ENCODE results near the gene POGLUT3. TPM values are rescaled to one million over a fixed set of nuclear protein-coding genes. Genes with fewer than 3 reads are reported as not detected.
A peak's percentile ranks its signal among the peaks of the same experiment; 100 is the strongest.

The POGLUT3 gene, protein sequence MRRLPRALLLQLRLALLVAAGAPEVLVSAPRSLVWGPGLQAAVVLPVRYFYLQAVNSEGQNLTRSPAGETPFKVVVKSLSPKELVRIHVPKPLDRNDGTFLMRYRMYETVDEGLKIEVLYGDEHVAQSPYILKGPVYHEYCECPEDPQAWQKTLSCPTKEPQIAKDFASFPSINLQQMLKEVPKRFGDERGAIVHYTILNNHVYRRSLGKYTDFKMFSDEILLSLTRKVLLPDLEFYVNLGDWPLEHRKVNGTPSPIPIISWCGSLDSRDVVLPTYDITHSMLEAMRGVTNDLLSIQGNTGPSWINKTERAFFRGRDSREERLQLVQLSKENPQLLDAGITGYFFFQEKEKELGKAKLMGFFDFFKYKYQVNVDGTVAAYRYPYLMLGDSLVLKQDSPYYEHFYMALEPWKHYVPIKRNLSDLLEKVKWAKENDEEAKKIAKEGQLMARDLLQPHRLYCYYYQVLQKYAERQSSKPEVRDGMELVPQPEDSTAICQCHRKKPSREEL
- total RNA-seq: 10 to 100 TPM in 1 of 5 experiments, 1 to 10 TPM in 4; 5.7 to 15.7 (median 9.4) TPM
- 10 to 100 TPM in 1 of 2 donors, 1 to 10 TPM in 1; 10.0 to 10.3 TPM for polyA plus RNA-seq
- 20.7 reads per million, percentile 51 among the genes with 10 or more reads in this experiment for total RNA-seq

DNA sequence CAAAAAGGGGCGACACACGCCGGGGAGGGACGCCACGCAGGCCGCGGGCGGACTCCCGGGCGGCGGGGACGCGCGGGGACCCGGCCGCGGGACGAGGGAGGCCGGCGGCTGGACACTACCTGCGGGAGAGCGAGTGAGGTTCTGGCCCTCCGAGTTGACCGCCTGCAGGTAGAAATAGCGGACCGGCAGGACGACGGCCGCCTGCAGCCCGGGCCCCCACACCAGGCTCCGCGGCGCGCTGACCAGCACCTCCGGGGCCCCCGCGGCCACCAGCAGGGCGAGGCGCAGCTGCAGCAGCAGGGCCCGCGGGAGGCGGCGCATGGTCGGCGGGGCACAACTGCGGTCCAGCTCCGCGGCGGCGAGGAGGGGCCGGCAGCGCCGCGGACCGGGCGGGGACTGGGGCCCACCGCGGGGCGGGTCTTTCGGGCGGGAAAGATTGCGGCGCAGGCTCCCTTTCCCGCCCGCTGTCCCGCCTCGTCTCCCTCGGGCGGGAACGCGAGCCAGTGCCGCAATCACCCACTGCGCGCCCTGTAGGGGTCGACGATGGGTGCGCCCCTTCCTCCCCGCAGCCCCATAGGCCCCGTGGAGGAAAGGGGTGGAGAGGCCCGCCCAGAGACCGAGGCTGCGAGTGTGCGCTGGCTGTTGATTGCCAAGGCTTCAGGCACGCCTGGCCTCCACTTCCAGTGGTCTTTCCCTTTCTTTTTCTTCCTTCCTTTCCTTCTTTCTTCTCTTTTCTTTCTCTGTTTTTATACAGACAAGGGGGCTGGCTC lies at the start of gene POGLUT3:
Gene POGLUT3 (minus strand): TSS at position 339 of the 770 bp plus-strand sequence. CDS start 18 bp downstream, at position 321.
- DNase-seq: peak; percentile 33 to 63 (median 49)
- ChIA-PET CTCF (no interaction called here), POLR2A (interaction anchor here (0.9 kb wide), 2 partner anchors 31 to 374 kb away, joined by 3 read pairs; partner anchors contain the start of gene C11orf65)
- peaks cover 8 to 33% (median 24%) of the 10 kb centered on the region in 7 donors for H3K4me1 Mint-ChIP-seq
- no peaks in the 10 kb centered on the region for H3K36me3 ChIP-seq (ENCODE audit: control insufficient read depth in 2 of 3, insufficient read depth in 3 of 3, low read length in 3 of 3)
- peak within 1 kb of the TSS; percentile 95 to 100 (median 98) for H3K4me3 Mint-ChIP-seq
- no peaks in the 10 kb centered on the region for H3K27me3 ChIP-seq (ENCODE audit: control insufficient read depth in 2 of 2, insufficient read depth in 2 of 2, low read length in 2 of 2)
- H3K27ac Mint-ChIP-seq: peak within 1 kb of the TSS; percentile 95 to 100 (median 99)
- H3K36me3 Mint-ChIP-seq: peaks cover 0 to 14% (median 0%) of the 10 kb centered on the region in 5 donors
- no peaks in the 10 kb centered on the region for H3K27me3 Mint-ChIP-seq
- intact Hi-C loops (cut with micrococcal nuclease): loop anchor here (5.0 to 10.0 kb wide), 5 partner anchors 373 to 1041 kb away; partner anchors contain the start of genes ALKBH8 (in 2 of the 2), ACAT1 (in 1 of the 2), CUL5 (in 1 of the 2) and CWF19L2 (in 1 of the 2)
- peak; percentile 55 for ATAC-seq
- H3K9me3 Mint-ChIP-seq: no peaks in the 10 kb centered on the region
- peak within 1 kb of the TSS; percentile 77 for H3K4me3 ChIP-seq (ENCODE audit: low read length)
- no peaks in the 10 kb centered on the region for H3K9me3 ChIP-seq (ENCODE audit: control insufficient read depth in 2 of 3, low read length in 3 of 3)
- H3K27ac ChIP-seq (ENCODE audit: low read depth, low read length): peak within 1 kb of the TSS; percentile 87
- peaks cover 0 to 3% of the 10 kb centered on the region in 2 donors for H3K4me1 ChIP-seq (ENCODE audit: control insufficient read depth in 2 of 2, insufficient read depth in 2 of 2, low read length in 2 of 2)

DNA sequence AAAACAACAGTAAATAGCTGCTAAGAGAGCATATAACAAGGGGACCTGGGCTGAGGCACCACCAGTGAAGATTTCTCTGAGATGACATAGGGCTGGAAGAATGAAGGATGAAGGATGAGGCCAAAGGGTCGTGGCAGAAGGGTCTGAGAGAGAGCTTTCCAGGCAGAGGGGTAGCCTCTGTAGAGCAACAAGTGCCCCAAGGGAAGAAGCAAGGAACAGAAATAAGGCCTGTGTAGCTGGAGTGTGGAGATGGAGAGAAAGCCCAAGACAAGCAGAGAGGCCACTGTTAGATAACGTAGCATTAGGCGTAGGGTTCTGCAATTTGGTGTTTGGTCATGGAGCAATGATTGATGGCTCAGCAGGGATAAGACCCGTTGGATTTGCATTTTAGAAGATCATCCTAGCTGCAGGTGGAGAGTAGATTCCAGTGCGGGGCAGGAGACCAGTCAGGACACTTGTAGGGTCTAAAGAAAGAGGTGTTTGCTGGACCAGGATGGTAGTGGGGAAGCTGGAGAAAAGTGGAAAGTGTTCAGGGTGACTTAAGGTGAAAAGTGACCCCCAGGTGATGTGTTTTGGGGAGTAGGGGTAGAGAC lies 47.8 kb upstream of the POGLUT3 start:
- Histone ChIP-seq H3K4me1 (ENCODE audit: control insufficient read depth in 2 of 2, insufficient read depth in 2 of 2, low read length in 2 of 2) (no peaks in the 10 kb centered on the region), H3K36me3 (ENCODE audit: control insufficient read depth in 2 of 3, insufficient read depth in 3 of 3, low read length in 3 of 3) (no peaks in the 10 kb centered on the region), H3K9me3 (ENCODE audit: control insufficient read depth in 2 of 3, low read length in 3 of 3) (no peaks in the 10 kb centered on the region), H3K27me3 (ENCODE audit: control insufficient read depth in 2 of 2, insufficient read depth in 2 of 2, low read length in 2 of 2) (no peaks in the 10 kb centered on the region), H3K27ac (ENCODE audit: low read depth, low read length) (no peak overlapping the region), H3K4me3 (ENCODE audit: low read length) (no peak overlapping the region)
- no peak for DNase-seq
- ChIA-PET POLR2A (no interaction called here), CTCF (no interaction called here)
- H3K36me3 Mint-ChIP-seq: peaks cover 0 to 15% (median 2%) of the 10 kb centered on the region in 5 donors
- H3K27ac Mint-ChIP-seq: no peak overlapping the region
- intact Hi-C loops (cut with micrococcal nuclease): no loop called here
- no peak overlapping the region for H3K4me3 Mint-ChIP-seq
- no peaks in the 10 kb centered on the region for H3K9me3 Mint-ChIP-seq
- no peak for ATAC-seq
- H3K27me3 Mint-ChIP-seq: no peaks in the 10 kb centered on the region
- peaks cover 0 to 2% (median 0%) of the 10 kb centered on the region in 7 donors for H3K4me1 Mint-ChIP-seq

DNA sequence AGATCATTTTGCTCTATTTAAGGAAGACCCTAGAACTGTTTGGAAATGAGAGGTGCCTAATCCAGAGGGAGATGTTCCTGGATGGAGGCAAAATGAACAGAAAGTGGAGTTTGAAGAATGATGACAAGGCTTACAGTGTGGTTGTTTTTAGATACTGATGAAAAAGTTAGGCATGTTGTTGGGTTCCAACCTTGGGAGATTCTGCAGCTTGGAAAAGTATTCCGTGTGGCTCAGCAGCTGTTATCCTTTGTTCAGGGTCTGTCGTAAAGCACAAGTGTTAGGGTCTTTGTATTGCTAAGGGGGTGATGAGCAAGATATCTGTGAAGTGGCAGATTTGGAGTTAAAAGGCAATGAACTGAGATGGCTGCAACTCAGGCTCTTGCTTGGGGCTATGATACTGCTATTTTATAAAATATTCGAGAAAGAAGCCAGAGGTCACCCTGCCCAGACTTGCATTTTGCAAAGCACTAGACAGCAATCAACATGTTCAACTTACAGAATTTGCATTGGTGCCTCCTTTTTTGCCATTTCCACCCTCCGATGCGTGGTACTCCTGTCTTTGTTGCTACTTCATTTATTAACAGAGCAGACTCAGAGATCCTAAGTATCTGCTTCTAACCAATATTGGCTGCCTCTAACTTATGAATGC lies 45.3 kb upstream of the POGLUT3 start:
- no peak overlapping the region for H3K27ac ChIP-seq (ENCODE audit: low read depth, low read length)
- ATAC-seq (no peak), DNase-seq (no peak)
- H3K9me3 ChIP-seq (ENCODE audit: control insufficient read depth in 2 of 3, low read length in 3 of 3): no peaks in the 10 kb centered on the region
- peaks cover 0 to 3% (median 0%) of the 10 kb centered on the region in 7 donors for H3K4me1 Mint-ChIP-seq
- ChIA-PET CTCF (no interaction called here), POLR2A (no interaction called here)
- H3K4me3 Mint-ChIP-seq: no peak overlapping the region
- no peaks in the 10 kb centered on the region for H3K4me1 ChIP-seq (ENCODE audit: control insufficient read depth in 2 of 2, insufficient read depth in 2 of 2, low read length in 2 of 2)
- intact Hi-C loops (cut with micrococcal nuclease): no loop called here
- no peaks in the 10 kb centered on the region for H3K36me3 ChIP-seq (ENCODE audit: control insufficient read depth in 2 of 3, insufficient read depth in 3 of 3, low read length in 3 of 3)
- no peaks in the 10 kb centered on the region for H3K27me3 ChIP-seq (ENCODE audit: control insufficient read depth in 2 of 2, insufficient read depth in 2 of 2, low read length in 2 of 2)
- no peaks in the 10 kb centered on the region for H3K9me3 Mint-ChIP-seq
- H3K4me3 ChIP-seq (ENCODE audit: low read length): no peak overlapping the region
- no peaks in the 10 kb centered on the region for H3K27me3 Mint-ChIP-seq
- no peak overlapping the region for H3K27ac Mint-ChIP-seq
- peaks cover 0 to 8% (median 0%) of the 10 kb centered on the region in 5 donors for H3K36me3 Mint-ChIP-seq

DNA sequence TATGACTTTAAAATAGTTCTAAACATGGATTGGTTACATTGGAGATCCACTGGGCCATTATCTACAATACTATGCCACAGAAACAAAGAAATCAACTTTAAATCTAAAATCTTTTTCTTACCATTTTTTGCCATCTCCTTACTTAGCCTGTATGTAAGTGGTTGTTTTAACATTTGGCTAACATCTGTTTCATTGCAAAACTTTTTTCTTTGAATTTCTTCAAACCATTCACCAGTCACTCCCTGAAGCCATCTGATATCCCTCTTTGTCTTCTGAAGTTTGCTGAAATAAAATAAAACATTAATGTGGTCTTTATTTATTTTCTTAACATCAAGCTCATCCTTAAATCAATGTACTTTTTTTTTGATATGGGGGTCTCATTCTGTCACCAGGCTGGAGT lies 43.3 kb upstream of the POGLUT3 start:
- CTCF ChIA-PET: no interaction called here
- H3K27me3 Mint-ChIP-seq: no peaks in the 10 kb centered on the region

DNA sequence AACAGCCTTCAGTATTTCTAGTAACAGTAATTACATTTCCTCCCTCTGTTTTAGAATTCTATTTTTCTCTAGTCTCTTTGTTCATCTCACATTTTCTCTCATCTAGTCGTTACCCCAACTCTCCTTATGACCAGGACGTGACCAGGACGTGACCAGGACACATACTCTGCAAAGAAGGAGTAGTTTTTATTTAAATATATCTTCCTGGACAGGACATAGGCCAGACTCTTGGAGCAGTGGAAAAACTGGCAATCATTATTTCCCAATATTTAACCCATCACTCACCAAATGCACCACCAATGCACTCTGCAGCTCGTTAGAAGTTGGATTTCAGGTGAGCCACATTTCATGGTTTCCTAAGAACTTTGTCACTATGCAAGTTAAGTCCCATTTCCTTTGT lies 40.3 kb upstream of the POGLUT3 start:
- no peak overlapping the region for H3K27ac ChIP-seq (ENCODE audit: low read depth, low read length)
- DNase-seq: no peak
- H3K4me3 ChIP-seq (ENCODE audit: low read length): no peak overlapping the region
- no peaks in the 10 kb centered on the region for H3K4me1 ChIP-seq (ENCODE audit: control insufficient read depth in 2 of 2, insufficient read depth in 2 of 2, low read length in 2 of 2)
- H3K27me3 ChIP-seq (ENCODE audit: control insufficient read depth in 2 of 2, insufficient read depth in 2 of 2, low read length in 2 of 2): no peaks in the 10 kb centered on the region
- intact Hi-C loops (cut with micrococcal nuclease): no loop called here
- Mint-ChIP-seq H3K27ac (peak overlapping the region in 4 of 9 donors; percentile 2 to 18 (median 10)), H3K9me3 (no peaks in the 10 kb centered on the region), H3K27me3 (no peaks in the 10 kb centered on the region), H3K4me3 (peak overlapping the region in 5 of 10 donors; percentile 3 to 71 (median 53)), H3K4me1 (peaks cover 0 to 11% (median 0%) of the 10 kb centered on the region in 7 donors), H3K36me3 (peaks cover 0 to 23% (median 7%) of the 10 kb centered on the region in 5 donors)
- H3K9me3 ChIP-seq (ENCODE audit: control insufficient read depth in 2 of 3, low read length in 3 of 3): no peaks in the 10 kb centered on the region
- POLR2A ChIA-PET: no interaction called here
- H3K36me3 ChIP-seq (ENCODE audit: control insufficient read depth in 2 of 3, insufficient read depth in 3 of 3, low read length in 3 of 3): no peaks in the 10 kb centered on the region
- CTCF ChIA-PET: no interaction called here
- no peak for ATAC-seq

More for the DNA sequence above, 43.3 kb upstream of the POGLUT3 start:
- H3K4me1 ChIP-seq (ENCODE audit: control insufficient read depth in 2 of 2, insufficient read depth in 2 of 2, low read length in 2 of 2): no peaks in the 10 kb centered on the region
- no peaks in the 10 kb centered on the region for H3K9me3 Mint-ChIP-seq
- H3K27me3 ChIP-seq (ENCODE audit: control insufficient read depth in 2 of 2, insufficient read depth in 2 of 2, low read length in 2 of 2): no peaks in the 10 kb centered on the region
- no peak overlapping the region for H3K27ac ChIP-seq (ENCODE audit: low read depth, low read length)
- peaks cover 0 to 10% (median 0%) of the 10 kb centered on the region in 5 donors for H3K36me3 Mint-ChIP-seq
- intact Hi-C loops (cut with micrococcal nuclease): no loop called here
- DNase-seq (no peak), ATAC-seq (no peak)
- H3K4me1 Mint-ChIP-seq: peaks cover 0 to 11% (median 0%) of the 10 kb centered on the region in 7 donors
- H3K36me3 ChIP-seq (ENCODE audit: control insufficient read depth in 2 of 3, insufficient read depth in 3 of 3, low read length in 3 of 3): no peaks in the 10 kb centered on the region
- H3K4me3 ChIP-seq (ENCODE audit: low read length): no peak overlapping the region
- POLR2A ChIA-PET: no interaction called here
- H3K9me3 ChIP-seq (ENCODE audit: control insufficient read depth in 2 of 3, low read length in 3 of 3): no peaks in the 10 kb centered on the region
- no peak overlapping the region for H3K4me3 Mint-ChIP-seq
- no peak overlapping the region for H3K27ac Mint-ChIP-seq

DNA sequence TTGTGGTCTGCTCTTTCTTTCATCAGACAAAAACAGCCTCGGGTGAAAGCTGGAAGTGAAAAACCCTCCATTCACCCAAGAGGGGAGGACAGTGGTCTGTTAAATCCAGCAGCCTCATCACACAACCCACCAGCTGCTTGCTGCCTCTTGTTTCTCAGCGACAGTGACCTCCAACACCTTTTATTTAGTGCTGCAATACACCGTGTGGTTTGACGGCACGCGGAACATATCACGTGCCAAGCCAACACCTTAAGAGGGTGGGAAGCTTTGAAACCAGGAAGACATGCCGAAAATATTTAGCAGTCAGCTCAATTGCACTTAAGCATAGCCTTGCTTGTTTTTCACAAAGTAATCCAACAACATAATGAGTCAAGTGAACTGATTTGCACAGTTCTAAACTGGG lies 39.8 kb upstream of the POGLUT3 start:
- peak overlapping the region in 8 of 10 donors; percentile 3 to 71 (median 56) for H3K4me3 Mint-ChIP-seq
- no peak overlapping the region for H3K27ac ChIP-seq (ENCODE audit: low read depth, low read length)
- peak; percentile 74 for ATAC-seq

More for the DNA sequence above, 39.8 kb upstream of the POGLUT3 start:
- no peaks in the 10 kb centered on the region for H3K27me3 Mint-ChIP-seq
- peak overlapping the region in 6 of 9 donors; percentile 2 to 68 (median 18) for H3K27ac Mint-ChIP-seq
- POLR2A ChIA-PET: no interaction called here
- Histone ChIP-seq H3K36me3 (ENCODE audit: control insufficient read depth in 2 of 3, insufficient read depth in 3 of 3, low read length in 3 of 3) (no peaks in the 10 kb centered on the region), H3K9me3 (ENCODE audit: control insufficient read depth in 2 of 3, low read length in 3 of 3) (no peaks in the 10 kb centered on the region), H3K4me3 (ENCODE audit: low read length) (no peak overlapping the region), H3K27me3 (ENCODE audit: control insufficient read depth in 2 of 2, insufficient read depth in 2 of 2, low read length in 2 of 2) (no peaks in the 10 kb centered on the region), H3K4me1 (ENCODE audit: control insufficient read depth in 2 of 2, insufficient read depth in 2 of 2, low read length in 2 of 2) (no peaks in the 10 kb centered on the region)
- peaks cover 0 to 11% (median 0%) of the 10 kb centered on the region in 7 donors for H3K4me1 Mint-ChIP-seq
- DNase-seq: peak in 2 of 9 donors; percentile 16 to 19
- CTCF ChIA-PET: no interaction called here
- H3K9me3 Mint-ChIP-seq: no peaks in the 10 kb centered on the region
- intact Hi-C loops (cut with micrococcal nuclease): no loop called here
- peaks cover 0 to 26% (median 9%) of the 10 kb centered on the region in 5 donors for H3K36me3 Mint-ChIP-seq
